Gastrocnemius medialis (tissue), 4 donors: ENCODE data around the gene SUSD3.

ENCODE experiments used
- POLR2A ChIP-seq, 2 donors: fragments of 450-650 bp; IDR thresholded peaks; one replicate each; pipeline ENCODE4 v1.6.1; 2017; ENCODE audit warnings: antibody characterized with exemption in 2 of 2, mild to moderate bottlenecking in 2 of 2, moderate library complexity in 2 of 2
- TF ChIP-seq, protein P1 (sequence below), 5 experiments: fragments of 450-650 bp in 3 of 5; fragments of 200-600 bp in 2 of 5; sonication (generic) in 2 of 5; IDR thresholded peaks in 4 of 5; conservative IDR thresholded peaks in 1 of 5; 1 replicate in 4 of 5; 2 replicates in 1 of 5; pipeline ENCODE4 v1.5.1; 2016 to 2019; ENCODE audit warnings: antibody characterized with exemption in 5 of 5, mild to moderate bottlenecking in 3 of 5, moderate library complexity in 3 of 5

DNA sequence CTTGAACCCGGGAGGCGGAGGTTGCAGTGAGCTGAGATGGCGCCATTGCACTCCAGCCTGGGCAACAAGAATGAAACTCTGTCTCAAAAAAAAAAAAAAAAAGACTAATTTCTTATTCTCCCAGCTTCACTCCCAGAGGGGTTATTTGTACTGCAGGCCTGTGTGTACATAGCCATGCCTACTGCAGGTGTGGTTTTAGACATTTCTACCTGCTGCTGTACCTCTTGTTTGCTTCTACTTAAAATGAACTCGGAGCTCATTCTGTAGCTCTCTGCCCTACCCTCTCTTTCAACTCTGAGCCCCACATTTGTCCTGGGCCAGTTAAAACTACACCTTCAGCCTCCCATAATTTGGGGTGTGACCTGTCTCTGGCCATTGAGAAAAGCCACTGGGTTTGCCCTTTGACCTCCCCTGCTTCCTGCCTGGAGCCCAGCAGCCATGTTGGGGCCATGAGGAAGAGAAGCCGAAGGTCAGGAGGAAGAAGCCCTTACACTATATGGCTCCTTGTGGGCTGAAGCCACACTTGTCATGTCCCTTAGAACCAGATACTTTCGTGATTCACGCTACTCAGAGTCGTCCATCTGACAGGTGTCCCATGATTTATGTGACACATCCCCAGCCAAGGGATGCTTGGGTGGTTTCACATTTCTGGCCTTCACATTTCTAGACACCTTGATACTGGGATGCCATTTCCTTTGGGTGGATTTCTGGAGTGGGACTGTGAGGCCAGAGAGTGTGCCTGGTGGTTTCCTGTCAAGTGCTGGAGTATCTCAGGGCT is 28.1 kb downstream of the SUSD3 start:
- no peak for TF ChIP-seq POLR2A (IDR thresholded peaks at IDR 0.05)
- TF ChIP-seq, protein P1, sequence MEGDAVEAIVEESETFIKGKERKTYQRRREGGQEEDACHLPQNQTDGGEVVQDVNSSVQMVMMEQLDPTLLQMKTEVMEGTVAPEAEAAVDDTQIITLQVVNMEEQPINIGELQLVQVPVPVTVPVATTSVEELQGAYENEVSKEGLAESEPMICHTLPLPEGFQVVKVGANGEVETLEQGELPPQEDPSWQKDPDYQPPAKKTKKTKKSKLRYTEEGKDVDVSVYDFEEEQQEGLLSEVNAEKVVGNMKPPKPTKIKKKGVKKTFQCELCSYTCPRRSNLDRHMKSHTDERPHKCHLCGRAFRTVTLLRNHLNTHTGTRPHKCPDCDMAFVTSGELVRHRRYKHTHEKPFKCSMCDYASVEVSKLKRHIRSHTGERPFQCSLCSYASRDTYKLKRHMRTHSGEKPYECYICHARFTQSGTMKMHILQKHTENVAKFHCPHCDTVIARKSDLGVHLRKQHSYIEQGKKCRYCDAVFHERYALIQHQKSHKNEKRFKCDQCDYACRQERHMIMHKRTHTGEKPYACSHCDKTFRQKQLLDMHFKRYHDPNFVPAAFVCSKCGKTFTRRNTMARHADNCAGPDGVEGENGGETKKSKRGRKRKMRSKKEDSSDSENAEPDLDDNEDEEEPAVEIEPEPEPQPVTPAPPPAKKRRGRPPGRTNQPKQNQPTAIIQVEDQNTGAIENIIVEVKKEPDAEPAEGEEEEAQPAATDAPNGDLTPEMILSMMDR (IDR thresholded peaks at IDR 0.05 in 4 of 5, conservative IDR thresholded peaks at IDR 0.05 in 1 of 5), result no peak
